Hepatocyte (in vitro differentiated cells): Measurements from ENCODE around the gene TBC1D8.

Experiments
- EZH2 ChIP-seq: fragments of 200-600 bp; sonication (generic); IDR thresholded peaks from 2 replicates; pipeline ENCODE4 v1.6.1; 2016; ENCODE audit warnings: antibody characterized with exemption, mild to moderate bottlenecking, borderline replicate concordance
- EZH2phosphoT487 ChIP-seq: fragments of 200-600 bp; sonication (generic); IDR thresholded peaks from one replicate; pipeline ENCODE4 v1.6.1; 2018; ENCODE audit warnings: antibody characterized with exemption, mild to moderate bottlenecking, low read depth, moderate library complexity; ENCODE audit not compliant: unreplicated experiment, severe bottlenecking
- TF ChIP-seq, protein P1 (sequence below): fragments of 200-600 bp; sonication (generic); IDR thresholded peaks from 2 replicates; pipeline ENCODE4 v1.5.1; 2016; ENCODE audit warnings: antibody characterized with exemption, mild to moderate bottlenecking; ENCODE audit not compliant: poor library complexity

DNA sequence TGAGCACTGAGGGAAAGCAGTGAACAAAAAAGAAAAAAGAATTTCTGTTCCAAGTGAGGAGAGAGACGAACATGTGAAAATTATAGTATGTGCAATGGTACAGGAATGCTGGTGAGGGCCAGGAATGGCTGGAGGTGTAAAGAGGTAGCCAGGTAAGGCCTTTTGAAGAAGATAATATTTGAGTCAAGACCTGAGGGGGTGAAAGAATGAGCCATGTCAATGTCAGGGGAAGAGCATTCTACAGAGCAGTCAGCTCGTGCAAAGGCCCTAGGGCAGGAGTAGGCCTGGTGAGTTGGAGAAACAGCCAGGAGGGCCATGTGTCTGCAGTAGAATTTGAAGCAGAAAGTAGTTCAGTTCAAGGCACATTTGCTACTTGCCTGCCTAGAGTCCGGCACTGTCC, 161.5 kb downstream of the TBC1D8 start:
- TF ChIP-seq, protein P1, sequence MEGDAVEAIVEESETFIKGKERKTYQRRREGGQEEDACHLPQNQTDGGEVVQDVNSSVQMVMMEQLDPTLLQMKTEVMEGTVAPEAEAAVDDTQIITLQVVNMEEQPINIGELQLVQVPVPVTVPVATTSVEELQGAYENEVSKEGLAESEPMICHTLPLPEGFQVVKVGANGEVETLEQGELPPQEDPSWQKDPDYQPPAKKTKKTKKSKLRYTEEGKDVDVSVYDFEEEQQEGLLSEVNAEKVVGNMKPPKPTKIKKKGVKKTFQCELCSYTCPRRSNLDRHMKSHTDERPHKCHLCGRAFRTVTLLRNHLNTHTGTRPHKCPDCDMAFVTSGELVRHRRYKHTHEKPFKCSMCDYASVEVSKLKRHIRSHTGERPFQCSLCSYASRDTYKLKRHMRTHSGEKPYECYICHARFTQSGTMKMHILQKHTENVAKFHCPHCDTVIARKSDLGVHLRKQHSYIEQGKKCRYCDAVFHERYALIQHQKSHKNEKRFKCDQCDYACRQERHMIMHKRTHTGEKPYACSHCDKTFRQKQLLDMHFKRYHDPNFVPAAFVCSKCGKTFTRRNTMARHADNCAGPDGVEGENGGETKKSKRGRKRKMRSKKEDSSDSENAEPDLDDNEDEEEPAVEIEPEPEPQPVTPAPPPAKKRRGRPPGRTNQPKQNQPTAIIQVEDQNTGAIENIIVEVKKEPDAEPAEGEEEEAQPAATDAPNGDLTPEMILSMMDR, result no peak
- no peak for TF ChIP-seq EZH2
- no peak for TF ChIP-seq EZH2phosphoT487
